AG10803 (cell line): ENCODE results near the gene KIFC3.

ENCODE experiments used
- DNase-seq: peaks from one replicate; pipeline ENCODE4 v3.0.0; 2010; ENCODE audit warnings: low read depth
- H3K4me3 ChIP-seq: 2 replicates; pipeline ENCODE4 v1.5.1; 2011; ENCODE audit warnings: mild to moderate bottlenecking, low read length, control low read depth
- CTCF ChIP-seq: conservative IDR thresholded peaks from 2 replicates; pipeline ENCODE4 v1.5.1; 2011; ENCODE audit warnings: mild to moderate bottlenecking, low read length, control low read depth, inconsistent platforms

Gene KIFC3

GRCh38 chr16:57738844-57739243 lies 63.4 kb downstream of the KIFC3 start:
- no peak overlapping the region for H3K4me3 ChIP-seq
- no peak for DNase-seq
- no peak for TF ChIP-seq CTCF

- H3K4me3 ChIP-seq, result peak overlapping the region; percentile 88
- peak; percentile 86 for DNase-seq
- peak; percentile 35; the same call in 1 of the 2 replicates for TF ChIP-seq CTCF
Measured at GRCh38 chr16:57736419-57737351, 65.6 kb downstream of the KIFC3 start.

- DNase-seq, result peak; percentile 17
- peak within 1 kb of the TSS; percentile 88 for H3K4me3 ChIP-seq
- no peak for TF ChIP-seq CTCF
Measured at GRCh38 chr16:57735755-57736418, 66.4 kb downstream of the KIFC3 start, which contains the start of gene KATNB1. TSS of gene KATNB1 (plus strand) at chr16:57735770. CDS start at chr16:57737244, 1,474 bp downstream.

GRCh38 chr16:57734925-57735754 lies 67.2 kb downstream of the KIFC3 start:
- H3K4me3 ChIP-seq, result peak overlapping the region; percentile 88
- TF ChIP-seq CTCF, result no peak
- DNase-seq, result peak; percentile 100

- peak overlapping the region; percentile 88 for H3K4me3 ChIP-seq
- TF ChIP-seq CTCF, result no peak
- DNase-seq, result no peak
Measured at GRCh38 chr16:57734308-57734924, 67.9 kb downstream of the KIFC3 start.

- DNase-seq, result no peak
- TF ChIP-seq CTCF, result no peak
- no peak overlapping the region for H3K4me3 ChIP-seq
Measured at GRCh38 chr16:57732714-57733113, 69.6 kb downstream of the KIFC3 start.
